Activated CD8-positive, alpha-beta memory T cell treated with anti-CD3 and anti-CD28 coated beads, Interleukin-2, amount 10 ng/mL, durations not matched to agents 7 days and 5 days (primary cell): ENCODE data around the gene FGD5. TPM values are rescaled to one million over a fixed set of nuclear protein-coding genes. Genes with fewer than 3 reads are reported as not detected.

Experiments
- ATAC-seq: fragments of 150-1000 bp; cut with Tn5 transposase; one replicate; pipeline ENCODE4 v1.10.0; 2021; ENCODE audit warnings: moderate library complexity
- CTCF ChIA-PET: fragments of 350-600 bp; sonication (Branson Sonifier 250); formaldehyde crosslinking; loops from one replicate; lab custom pipeline; 2021; ENCODE audit warnings: antibody characterized with exemption; lab: Charles Lee
- DNase-seq: peaks from one replicate; pipeline ENCODE4 v3.0.0-alpha.2; 2020
- H3K27ac Mint-ChIP-seq: one replicate; pipeline ENCODE4 v1.8.0; 2021; ENCODE audit warnings: mild to moderate bottlenecking, mixed read lengths
- H3K27me3 Mint-ChIP-seq: one replicate; pipeline ENCODE4 v1.8.0; 2021; ENCODE audit warnings: mixed read lengths
- H3K36me3 Mint-ChIP-seq: one replicate; pipeline ENCODE4 v1.8.0; 2021; ENCODE audit warnings: mild to moderate bottlenecking, mixed read lengths
- H3K4me1 Mint-ChIP-seq: one replicate; pipeline ENCODE4 v1.8.0; 2021; ENCODE audit warnings: mixed read lengths
- H3K4me3 Mint-ChIP-seq: one replicate; pipeline ENCODE4 v1.8.0; 2021; ENCODE audit warnings: mild to moderate bottlenecking, moderate library complexity, mixed read lengths
- H3K9me3 Mint-ChIP-seq: one replicate; pipeline ENCODE4 v1.8.0; 2022; ENCODE audit warnings: low read depth, mixed read lengths
- total RNA-seq, 2 experiments: library from RNA; stranded (reverse); gene quantifications; one replicate each; pipeline ENCODE4 v1.2.3, GENCODE V29; 2021

The FGD5 gene
- total RNA-seq, 2 experiments from 2014 or later: not detected

- no peak overlapping the region for H3K27ac Mint-ChIP-seq
- no peaks in the 10 kb centered on the region for H3K4me1 Mint-ChIP-seq
These were observed 35.2 kb upstream of the FGD5 start for GRCh38 chr3:14783480-14784086.

GRCh38 chr3:14784087-14784681, 34.6 kb upstream of the FGD5 start:
- Mint-ChIP-seq H3K4me1 (no peaks in the 10 kb centered on the region), H3K27ac (no peak overlapping the region), H3K27me3 (peaks cover 24% of the 10 kb centered on the region), H3K4me3 (no peak overlapping the region), H3K36me3 (no peaks in the 10 kb centered on the region), H3K9me3 (no peaks in the 10 kb centered on the region)
- CTCF ChIA-PET: no interaction called here
- ATAC-seq (no peak), DNase-seq (no peak)

More at GRCh38 chr3:14783480-14784086, 35.2 kb upstream of the FGD5 start:
- no peaks in the 10 kb centered on the region for H3K36me3 Mint-ChIP-seq
- peaks cover 30% of the 10 kb centered on the region for H3K27me3 Mint-ChIP-seq
- no peak for ATAC-seq
- CTCF ChIA-PET: interaction anchor here (0.7 kb wide), 1 partner anchor 138 kb away, joined by 4 read pairs; no protein-coding TSS in a partner anchor
- no peaks in the 10 kb centered on the region for H3K9me3 Mint-ChIP-seq
- H3K4me3 Mint-ChIP-seq: no peak overlapping the region
- DNase-seq: no peak

- CTCF ChIA-PET: no interaction called here
- no peaks in the 10 kb centered on the region for H3K4me1 Mint-ChIP-seq
These were observed 33.3 kb upstream of the FGD5 start for GRCh38 chr3:14785207-14786155.

GRCh38 chr3:14786369-14786768, 32.4 kb upstream of the FGD5 start:
- DNase-seq: no peak
- Mint-ChIP-seq H3K4me1 (no peaks in the 10 kb centered on the region), H3K36me3 (no peaks in the 10 kb centered on the region), H3K27ac (no peak overlapping the region), H3K4me3 (no peak overlapping the region), H3K27me3 (peaks cover 26% of the 10 kb centered on the region), H3K9me3 (no peaks in the 10 kb centered on the region)
- ATAC-seq: no peak
- CTCF ChIA-PET: no interaction called here

More at GRCh38 chr3:14785207-14786155, 33.3 kb upstream of the FGD5 start:
- H3K9me3 Mint-ChIP-seq: no peaks in the 10 kb centered on the region
- no peak overlapping the region for H3K27ac Mint-ChIP-seq
- no peak for ATAC-seq
- DNase-seq: no peak
- peaks cover 25% of the 10 kb centered on the region for H3K27me3 Mint-ChIP-seq
- no peak overlapping the region for H3K4me3 Mint-ChIP-seq
- no peaks in the 10 kb centered on the region for H3K36me3 Mint-ChIP-seq

GRCh38 chr3:14787630-14788029, 31.1 kb upstream of the FGD5 start:
- CTCF ChIA-PET: interaction anchor here (1.1 kb wide), 1 partner anchor 584 kb away, joined by 4 read pairs; no protein-coding TSS in a partner anchor
- ATAC-seq: no peak
- no peak overlapping the region for H3K4me3 Mint-ChIP-seq

GRCh38 chr3:14788644-14789043, 30.1 kb upstream of the FGD5 start:
- Mint-ChIP-seq H3K36me3 (no peaks in the 10 kb centered on the region), H3K4me3 (no peak overlapping the region), H3K27me3 (peaks cover 23% of the 10 kb centered on the region), H3K9me3 (no peaks in the 10 kb centered on the region), H3K27ac (no peak overlapping the region), H3K4me1 (no peaks in the 10 kb centered on the region)
- ATAC-seq (no peak), DNase-seq (no peak)
- CTCF ChIA-PET: interaction anchor here (1.3 kb wide), 1 partner anchor 153 kb away, joined by 3 read pairs; no protein-coding TSS in a partner anchor

More at GRCh38 chr3:14787630-14788029, 31.1 kb upstream of the FGD5 start:
- DNase-seq: no peak
- peaks cover 24% of the 10 kb centered on the region for H3K27me3 Mint-ChIP-seq
- no peaks in the 10 kb centered on the region for H3K9me3 Mint-ChIP-seq
- H3K27ac Mint-ChIP-seq: no peak overlapping the region
- no peaks in the 10 kb centered on the region for H3K36me3 Mint-ChIP-seq
- H3K4me1 Mint-ChIP-seq: no peaks in the 10 kb centered on the region

- H3K27ac Mint-ChIP-seq: no peak overlapping the region
- CTCF ChIA-PET: interaction anchor here (1.3 kb wide), 1 partner anchor 153 kb away, joined by 3 read pairs; no protein-coding TSS in a partner anchor
- H3K4me1 Mint-ChIP-seq: no peaks in the 10 kb centered on the region
- ATAC-seq (no peak), DNase-seq (no peak)
- H3K4me3 Mint-ChIP-seq: no peak overlapping the region
- peaks cover 25% of the 10 kb centered on the region for H3K27me3 Mint-ChIP-seq
- H3K9me3 Mint-ChIP-seq: no peaks in the 10 kb centered on the region
- H3K36me3 Mint-ChIP-seq: no peaks in the 10 kb centered on the region
These were observed 29.5 kb upstream of the FGD5 start for GRCh38 chr3:14789221-14789620.

GRCh38 chr3:14789640-14790285, 29.0 kb upstream of the FGD5 start:
- no peak overlapping the region for H3K4me3 Mint-ChIP-seq
- peaks cover 30% of the 10 kb centered on the region for H3K27me3 Mint-ChIP-seq
- H3K36me3 Mint-ChIP-seq: no peaks in the 10 kb centered on the region
- DNase-seq (no peak), ATAC-seq (no peak)
- H3K9me3 Mint-ChIP-seq: no peaks in the 10 kb centered on the region
- H3K4me1 Mint-ChIP-seq: no peaks in the 10 kb centered on the region
- CTCF ChIA-PET: interaction anchor here (1.0 to 3.3 kb wide), 2 partner anchors 9 to 130 kb away, joined by 4 to 37 read pairs; no protein-coding TSS in a partner anchor
- H3K27ac Mint-ChIP-seq: no peak overlapping the region

GRCh38 chr3:14791343-14791945, 27.3 kb upstream of the FGD5 start:
- peaks cover 30% of the 10 kb centered on the region for H3K27me3 Mint-ChIP-seq
- DNase-seq (peak; percentile 69), ATAC-seq (peak; percentile 76)
- no peaks in the 10 kb centered on the region for H3K9me3 Mint-ChIP-seq
- no peak overlapping the region for H3K27ac Mint-ChIP-seq
- no peaks in the 10 kb centered on the region for H3K36me3 Mint-ChIP-seq
- H3K4me3 Mint-ChIP-seq: no peak overlapping the region
- CTCF ChIA-PET: interaction anchor here (1.4 to 3.3 kb wide), 2 partner anchors 11 to 129 kb away, joined by 3 to 37 read pairs; no protein-coding TSS in a partner anchor
- H3K4me1 Mint-ChIP-seq: no peaks in the 10 kb centered on the region

- Mint-ChIP-seq H3K4me3 (no peak overlapping the region), H3K9me3 (no peaks in the 10 kb centered on the region), H3K36me3 (no peaks in the 10 kb centered on the region), H3K27me3 (peaks cover 30% of the 10 kb centered on the region), H3K27ac (no peak overlapping the region), H3K4me1 (no peaks in the 10 kb centered on the region)
- no peak for ATAC-seq
- CTCF ChIA-PET: interaction anchor here (1.4 to 3.3 kb wide), 2 partner anchors 12 to 127 kb away, joined by 3 to 37 read pairs; no protein-coding TSS in a partner anchor
- DNase-seq: no peak
These were observed 26.1 kb upstream of the FGD5 start for GRCh38 chr3:14792691-14793121.

- Mint-ChIP-seq H3K4me3 (no peak overlapping the region), H3K4me1 (no peaks in the 10 kb centered on the region), H3K36me3 (no peaks in the 10 kb centered on the region), H3K9me3 (no peaks in the 10 kb centered on the region), H3K27me3 (peaks cover 30% of the 10 kb centered on the region), H3K27ac (no peak overlapping the region)
- CTCF ChIA-PET: interaction anchor here (1.0 to 3.3 kb wide), 4 partner anchors 12 to 158 kb away, joined by 3 to 37 read pairs (median 6); no protein-coding TSS in a partner anchor
- DNase-seq (no peak), ATAC-seq (no peak)
These were observed 25.5 kb upstream of the FGD5 start for GRCh38 chr3:14793126-14793857.

GRCh38 chr3:14793858-14794234, 24.9 kb upstream of the FGD5 start:
- Mint-ChIP-seq H3K4me1 (no peaks in the 10 kb centered on the region), H3K9me3 (no peaks in the 10 kb centered on the region), H3K27ac (no peak overlapping the region), H3K4me3 (no peak overlapping the region), H3K27me3 (peaks cover 30% of the 10 kb centered on the region), H3K36me3 (no peaks in the 10 kb centered on the region)
- CTCF ChIA-PET: interaction anchor here (1.0 to 1.1 kb wide), 2 partner anchors 13 to 158 kb away, joined by 5 to 8 read pairs; no protein-coding TSS in a partner anchor
- ATAC-seq (no peak), DNase-seq (no peak)
